ENCODE measurements around the gene BLTP3B. TPM values are rescaled to one million over a fixed set of nuclear protein-coding genes. Genes with fewer than 3 reads are reported as not detected.

Gene BLTP3B
- total RNA-seq, 1 experiment from 2014 or later = 26.4 TPM

GRCh38 chr12:100169345-100169744 is 26.7 kb upstream of the BLTP3B start:
- DNase-seq = no peak
- Histone ChIP-seq H3K27me3 (no peaks in the 10 kb centered on the region), H3K36me3 (no peaks in the 10 kb centered on the region), H3K9me3 (no peaks in the 10 kb centered on the region), H3K4me3 (no peak overlapping the region)

- H3K4me3 ChIP-seq = no peak overlapping the region
- H3K36me3 ChIP-seq = no peaks in the 10 kb centered on the region
- no peaks in the 10 kb centered on the region for H3K27me3 ChIP-seq
- no peak for DNase-seq
- H3K9me3 ChIP-seq = no peaks in the 10 kb centered on the region
These were observed 25.9 kb upstream of the BLTP3B start for GRCh38 chr12:100168562-100168961.

DNA sequence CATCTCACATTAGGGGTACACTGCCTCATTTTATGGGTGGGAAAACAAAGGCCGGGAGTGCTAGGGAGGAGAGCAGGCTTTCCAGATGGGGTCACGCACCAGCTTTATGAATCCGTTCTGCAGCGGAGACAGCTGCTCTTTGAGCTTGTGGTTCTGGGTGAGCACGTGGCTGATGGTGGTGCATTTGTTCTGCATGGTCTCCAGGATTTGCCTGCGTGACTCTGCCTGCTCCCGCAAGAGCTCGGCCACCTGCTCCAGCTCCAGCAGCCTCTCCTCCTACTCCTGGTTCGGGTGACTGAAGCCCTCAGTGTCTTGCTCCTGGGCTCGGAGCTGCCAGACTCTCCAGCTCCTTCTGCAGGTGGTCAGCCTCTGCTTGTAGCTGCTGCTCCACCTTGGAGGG is 23.6 kb upstream of the BLTP3B start:
- Histone ChIP-seq H3K9me3 (no peaks in the 10 kb centered on the region), H3K4me3 (no peak overlapping the region), H3K36me3 (no peaks in the 10 kb centered on the region), H3K27me3 (no peaks in the 10 kb centered on the region)
- DNase-seq = no peak

- Histone ChIP-seq H3K27me3 (no peaks in the 10 kb centered on the region), H3K36me3 (no peaks in the 10 kb centered on the region), H3K4me3 (no peak overlapping the region), H3K9me3 (no peaks in the 10 kb centered on the region)
- no peak for DNase-seq
These were observed 22.7 kb upstream of the BLTP3B start for GRCh38 chr12:100165356-100165755.

GRCh38 chr12:100164153-100164704 is 21.6 kb upstream of the BLTP3B start:
- no peak for DNase-seq
- no peaks in the 10 kb centered on the region for H3K36me3 ChIP-seq
- no peak overlapping the region for H3K4me3 ChIP-seq
- H3K9me3 ChIP-seq = no peaks in the 10 kb centered on the region
- H3K27me3 ChIP-seq = no peaks in the 10 kb centered on the region

GRCh38 chr12:100163416-100164152 is 20.9 kb upstream of the BLTP3B start:
- H3K36me3 ChIP-seq = no peaks in the 10 kb centered on the region
- peak; percentile 66 for DNase-seq
- no peaks in the 10 kb centered on the region for H3K27me3 ChIP-seq
- H3K9me3 ChIP-seq = no peaks in the 10 kb centered on the region
- H3K4me3 ChIP-seq = peak overlapping the region; percentile 22

DNA sequence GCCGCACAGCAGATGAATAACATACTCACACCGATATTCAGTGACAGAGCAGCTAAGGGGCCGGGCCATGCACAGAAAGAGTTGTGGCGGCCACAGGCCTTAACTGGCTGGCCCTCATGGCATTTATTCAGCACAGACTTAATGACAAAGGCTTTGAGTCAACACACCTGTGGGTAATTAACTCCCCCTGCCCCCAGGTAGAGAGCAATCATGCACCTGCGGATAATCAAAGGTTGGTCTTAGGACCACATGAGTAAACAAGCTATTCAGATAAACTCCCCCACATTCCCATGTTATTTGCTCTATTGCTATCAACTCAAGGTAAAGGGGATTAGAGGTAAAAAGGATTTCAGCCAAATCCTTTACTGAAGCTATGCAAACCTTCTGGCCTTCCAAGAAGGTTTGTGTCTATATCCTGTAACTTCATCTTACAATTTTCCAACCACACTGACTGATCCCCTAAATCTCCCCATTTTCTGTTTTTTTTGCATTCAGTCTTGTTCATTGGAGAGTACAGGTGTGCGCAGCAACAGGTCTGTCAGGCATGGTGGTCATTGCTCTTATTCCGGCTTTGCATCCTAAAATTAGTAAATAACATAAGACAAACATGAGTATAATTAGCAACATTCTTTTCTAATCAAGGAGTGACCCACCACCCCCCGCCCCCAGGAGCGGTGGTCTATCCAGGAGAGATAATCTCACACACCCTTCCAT is 16.9 kb upstream of the BLTP3B start:
- H3K4me3 ChIP-seq = no peak overlapping the region
- DNase-seq = no peak
- H3K27me3 ChIP-seq = no peaks in the 10 kb centered on the region
- H3K36me3 ChIP-seq = no peaks in the 10 kb centered on the region
- no peaks in the 10 kb centered on the region for H3K9me3 ChIP-seq

DNA sequence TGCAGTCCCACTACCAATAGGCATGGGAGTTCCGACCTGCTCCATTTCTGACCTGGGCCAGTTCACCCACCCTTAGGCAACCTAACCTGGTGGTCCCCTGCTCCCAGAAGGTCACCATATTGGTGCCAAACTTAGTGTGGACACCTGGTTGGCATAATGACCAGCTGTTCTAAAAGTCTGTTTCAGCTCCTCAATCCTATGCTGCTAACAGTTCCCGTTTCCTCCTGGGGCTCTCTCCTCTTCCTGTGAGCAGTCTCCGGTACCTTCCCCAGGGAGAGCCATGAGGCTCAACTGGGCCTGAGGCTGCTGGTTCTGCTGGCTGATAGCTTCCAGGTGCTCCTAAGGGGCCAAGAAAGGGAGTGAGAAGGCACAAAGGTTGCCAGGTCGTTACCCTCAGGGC is 15.9 kb upstream of the BLTP3B start:
- no peak for DNase-seq
- Histone ChIP-seq H3K36me3 (no peaks in the 10 kb centered on the region), H3K9me3 (no peaks in the 10 kb centered on the region), H3K27me3 (no peaks in the 10 kb centered on the region), H3K4me3 (no peak overlapping the region)

GRCh38 chr12:100157427-100157821 is 14.8 kb upstream of the BLTP3B start:
- no peak overlapping the region for H3K4me3 ChIP-seq
- no peaks in the 10 kb centered on the region for H3K27me3 ChIP-seq
- DNase-seq = no peak
- no peaks in the 10 kb centered on the region for H3K9me3 ChIP-seq
- no peaks in the 10 kb centered on the region for H3K36me3 ChIP-seq

GRCh38 chr12:100156731-100157426 is 14.2 kb upstream of the BLTP3B start:
- DNase-seq = no peak
- no peaks in the 10 kb centered on the region for H3K9me3 ChIP-seq

DNA sequence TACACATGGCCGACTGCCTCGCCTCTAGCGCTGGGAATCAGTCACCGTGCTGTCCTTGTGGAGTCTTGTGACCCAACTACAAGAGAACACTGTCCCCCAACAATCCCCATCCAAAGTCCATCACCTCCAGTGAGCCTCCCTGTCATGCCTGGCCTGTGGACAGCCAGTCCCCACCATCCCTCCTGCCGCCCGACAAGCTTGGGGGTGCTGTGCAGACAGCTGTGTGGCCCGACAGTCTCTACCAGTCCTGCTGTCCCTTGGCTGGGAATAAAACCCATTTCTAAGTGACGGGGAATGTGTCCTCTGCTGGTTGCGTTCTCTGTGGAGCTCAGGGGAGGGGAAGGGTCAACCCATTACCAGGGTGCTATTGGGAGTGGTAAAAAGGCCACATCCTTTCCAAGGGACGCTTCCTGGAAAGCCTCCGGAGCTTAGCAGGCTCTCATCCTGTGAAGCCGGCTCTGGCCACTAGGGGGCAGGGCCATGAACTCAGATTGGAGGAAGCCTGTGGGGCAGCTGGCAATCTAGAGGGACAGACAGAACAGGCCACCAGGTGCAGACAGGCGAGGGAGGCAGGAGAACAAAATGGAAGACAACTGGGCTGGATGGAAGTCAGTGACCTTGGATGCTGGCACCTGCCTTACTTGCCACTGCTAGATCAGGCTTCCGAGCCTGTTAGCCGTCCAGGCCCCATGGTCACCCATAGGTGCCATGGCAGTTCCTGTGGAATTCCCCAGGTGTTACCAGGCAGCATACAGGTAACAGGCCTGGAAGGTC is 12.0 kb upstream of the BLTP3B start:
- DNase-seq = peak; percentile 59
- no peaks in the 10 kb centered on the region for H3K9me3 ChIP-seq
- no peaks in the 10 kb centered on the region for H3K36me3 ChIP-seq
- no peak overlapping the region for H3K4me3 ChIP-seq
- H3K27me3 ChIP-seq = no peaks in the 10 kb centered on the region

More at GRCh38 chr12:100156731-100157426, 14.2 kb upstream of the BLTP3B start:
- Histone ChIP-seq H3K4me3 (no peak overlapping the region), H3K36me3 (no peaks in the 10 kb centered on the region), H3K27me3 (no peaks in the 10 kb centered on the region)

- Histone ChIP-seq H3K9me3 (no peaks in the 10 kb centered on the region), H3K36me3 (no peaks in the 10 kb centered on the region), H3K4me3 (no peak overlapping the region), H3K27me3 (no peaks in the 10 kb centered on the region)
- no peak for DNase-seq
These were observed 10.5 kb upstream of the BLTP3B start for GRCh38 chr12:100153131-100153530.

- Histone ChIP-seq H3K27me3 (no peaks in the 10 kb centered on the region), H3K36me3 (no peaks in the 10 kb centered on the region), H3K9me3 (no peaks in the 10 kb centered on the region), H3K4me3 (no peak overlapping the region)
- no peak for DNase-seq
These were observed 9.1 kb upstream of the BLTP3B start for GRCh38 chr12:100151769-100152168.

- Histone ChIP-seq H3K27me3 (no peaks in the 10 kb centered on the region), H3K36me3 (no peaks in the 10 kb centered on the region), H3K4me3 (no peak overlapping the region), H3K9me3 (no peaks in the 10 kb centered on the region)
- no peak for DNase-seq
These were observed 3.6 kb upstream of the BLTP3B start for GRCh38 chr12:100146252-100146651.

DNA sequence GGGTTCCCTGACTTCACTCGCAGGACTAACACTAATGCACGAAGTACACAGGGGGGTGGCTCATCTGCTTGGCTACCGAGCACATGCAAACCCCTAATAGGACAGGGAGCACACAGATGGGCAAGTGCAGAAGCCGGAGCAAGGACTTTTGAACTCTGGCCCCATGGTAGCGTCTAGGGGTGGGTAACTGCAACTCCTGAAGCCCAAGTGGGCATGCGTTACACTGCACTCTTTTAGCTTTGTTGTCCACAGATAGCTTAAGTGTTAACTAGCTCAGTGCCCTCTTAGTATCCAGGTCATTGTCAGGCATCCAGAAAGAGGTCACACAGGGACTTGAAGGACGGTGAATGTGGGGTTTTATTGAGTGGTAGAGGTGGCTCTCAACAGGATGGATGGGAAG is 3.0 kb upstream of the BLTP3B start:
- Histone ChIP-seq H3K27me3 (no peaks in the 10 kb centered on the region), H3K9me3 (no peaks in the 10 kb centered on the region), H3K36me3 (no peaks in the 10 kb centered on the region), H3K4me3 (no peak overlapping the region)
- no peak for DNase-seq

DNA sequence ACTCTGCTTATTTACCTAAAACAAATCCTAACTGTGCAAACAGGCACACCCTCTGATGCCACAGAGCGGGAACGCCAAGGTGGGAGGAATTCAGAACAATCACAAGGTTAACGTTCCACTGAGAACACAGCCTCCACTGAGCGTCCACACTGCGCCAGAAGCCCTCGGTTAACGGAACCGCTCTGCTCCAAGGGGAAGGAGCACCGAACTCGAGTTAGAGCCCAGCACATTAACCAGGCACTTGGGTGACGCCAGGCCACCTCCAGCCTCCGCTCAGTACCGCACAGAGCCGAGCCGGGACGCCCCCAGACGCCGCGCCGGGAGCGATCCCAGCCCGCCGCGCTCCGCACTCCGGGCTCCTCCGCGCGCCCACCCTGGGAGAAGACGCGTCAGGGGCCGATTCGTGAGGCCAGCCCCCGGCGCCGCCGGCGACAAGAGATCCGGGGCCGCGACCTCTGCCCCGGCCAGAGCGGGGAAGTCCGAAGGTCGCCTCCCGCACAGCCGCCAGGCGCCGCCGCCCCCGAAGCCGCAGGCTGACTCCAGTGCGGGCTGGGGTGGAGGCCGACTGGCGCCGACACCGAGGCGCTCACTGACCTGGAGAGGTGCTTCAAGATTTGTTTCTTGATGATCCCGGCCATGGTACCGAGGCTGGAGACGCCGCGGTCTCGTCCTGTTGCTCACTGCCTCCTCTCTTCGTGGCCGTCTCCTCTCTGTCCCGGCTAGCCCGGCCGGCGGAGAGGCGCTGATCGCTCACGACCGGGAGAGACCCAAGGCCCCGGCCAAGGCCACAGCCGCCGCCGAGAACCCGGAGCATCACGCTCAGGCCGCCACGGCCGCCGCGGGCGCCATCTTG is 450 bp downstream of the BLTP3B start:
- peak; percentile 36 for DNase-seq
- H3K4me3 ChIP-seq = peak overlapping the region; percentile 98
- H3K9me3 ChIP-seq = no peaks in the 10 kb centered on the region
- no peaks in the 10 kb centered on the region for H3K36me3 ChIP-seq
- H3K27me3 ChIP-seq = no peaks in the 10 kb centered on the region

All from MG63 (cell line).